ENCODE data around the gene COL4A1. TPM values are rescaled to one million over a fixed set of nuclear protein-coding genes. Genes with fewer than 3 reads are reported as not detected.
"Not testable (repeated sequence)": the region's sequence is repeated elsewhere in the genome, so short reads cannot be mapped to it uniquely, and the experiment has no call there.

Gene COL4A1
- total RNA-seq, 1 donor from 2014 or later, result not detected

DNA sequence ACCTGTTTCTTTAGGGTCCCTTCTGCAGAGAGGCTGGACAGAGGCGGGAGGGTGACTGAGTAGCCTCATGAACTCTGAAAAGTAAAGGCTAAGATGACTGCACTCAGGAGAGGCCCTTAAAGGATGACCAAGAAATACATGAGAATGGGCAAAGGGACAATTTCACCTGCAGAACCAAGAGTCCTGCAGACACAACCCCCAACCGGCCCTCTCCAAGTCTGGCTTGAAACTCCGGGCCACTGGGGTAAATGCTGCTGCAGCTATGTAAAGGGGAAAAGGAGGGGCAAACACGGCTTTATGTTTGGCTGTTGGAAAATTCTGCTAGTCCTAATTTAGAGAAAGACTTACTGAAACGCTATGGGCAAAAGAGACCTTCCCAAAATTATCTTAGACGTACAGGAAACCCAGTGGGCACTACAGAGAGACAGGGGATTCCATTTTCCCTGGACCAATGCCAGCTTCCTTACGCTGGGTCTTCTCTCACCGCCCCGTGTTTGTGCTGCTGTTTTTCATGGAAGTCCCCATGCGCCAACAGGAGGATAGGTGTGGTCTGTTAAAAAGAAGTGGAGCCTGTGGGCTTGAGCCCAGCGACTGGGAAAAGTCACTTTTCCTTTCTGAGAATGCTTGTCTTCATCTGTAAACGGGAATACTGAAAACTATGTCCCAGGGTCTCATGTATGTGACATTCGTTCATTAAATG, 10.7 kb upstream of the COL4A1 start:
- H3K4me1 Mint-ChIP-seq (ENCODE audit: low read depth), result peaks cover 17% of the 10 kb centered on the region
- H3K27me3 Mint-ChIP-seq (ENCODE audit: insufficient read depth), result peaks cover 40% of the 10 kb centered on the region
- H3K36me3 Mint-ChIP-seq (ENCODE audit: low read depth), result no peaks in the 10 kb centered on the region
- H3K27ac Mint-ChIP-seq, result no peak overlapping the region
- DNase-seq (ENCODE audit: low spot score), result no peak
- H3K9me3 Mint-ChIP-seq, result peaks cover 4% of the 10 kb centered on the region
- H3K4me3 Mint-ChIP-seq, result no peak overlapping the region
- intact Hi-C loops (cut with micrococcal nuclease), result no loop called here

- peaks cover 17% of the 10 kb centered on the region for H3K4me1 Mint-ChIP-seq (ENCODE audit: low read depth)
- intact Hi-C loops (cut with micrococcal nuclease), result no loop called here
- no peak overlapping the region for H3K4me3 Mint-ChIP-seq
- peaks cover 40% of the 10 kb centered on the region for H3K27me3 Mint-ChIP-seq (ENCODE audit: insufficient read depth)
- DNase-seq (ENCODE audit: low spot score), result no peak
- H3K36me3 Mint-ChIP-seq (ENCODE audit: low read depth), result no peaks in the 10 kb centered on the region
- H3K9me3 Mint-ChIP-seq, result peaks cover 4% of the 10 kb centered on the region
- no peak overlapping the region for H3K27ac Mint-ChIP-seq
Measured at GRCh38 chr13:110317093-110317492, 10.1 kb upstream of the COL4A1 start.

- H3K4me3 Mint-ChIP-seq, result no peak overlapping the region
- peaks cover 4% of the 10 kb centered on the region for H3K9me3 Mint-ChIP-seq
- H3K36me3 Mint-ChIP-seq (ENCODE audit: low read depth), result no peaks in the 10 kb centered on the region
- H3K4me1 Mint-ChIP-seq (ENCODE audit: low read depth), result peaks cover 17% of the 10 kb centered on the region
- intact Hi-C loops (cut with micrococcal nuclease), result no loop called here
- peaks cover 39% of the 10 kb centered on the region for H3K27me3 Mint-ChIP-seq (ENCODE audit: insufficient read depth)
- H3K27ac Mint-ChIP-seq, result no peak overlapping the region
- no peak for DNase-seq (ENCODE audit: low spot score)
Measured at GRCh38 chr13:110316196-110316595, 9.2 kb upstream of the COL4A1 start.

- Mint-ChIP-seq H3K27me3 (ENCODE audit: insufficient read depth) (peaks cover 52% of the 10 kb centered on the region), H3K9me3 (peaks cover 2% of the 10 kb centered on the region), H3K36me3 (ENCODE audit: low read depth) (no peaks in the 10 kb centered on the region), H3K27ac (no peak overlapping the region), H3K4me1 (ENCODE audit: low read depth) (peaks cover 8% of the 10 kb centered on the region), H3K4me3 (no peak overlapping the region)
- DNase-seq (ENCODE audit: low spot score), result no peak
- intact Hi-C loops (cut with micrococcal nuclease), result no loop called here
Measured at GRCh38 chr13:110314516-110315245, 7.7 kb upstream of the COL4A1 start.

DNA sequence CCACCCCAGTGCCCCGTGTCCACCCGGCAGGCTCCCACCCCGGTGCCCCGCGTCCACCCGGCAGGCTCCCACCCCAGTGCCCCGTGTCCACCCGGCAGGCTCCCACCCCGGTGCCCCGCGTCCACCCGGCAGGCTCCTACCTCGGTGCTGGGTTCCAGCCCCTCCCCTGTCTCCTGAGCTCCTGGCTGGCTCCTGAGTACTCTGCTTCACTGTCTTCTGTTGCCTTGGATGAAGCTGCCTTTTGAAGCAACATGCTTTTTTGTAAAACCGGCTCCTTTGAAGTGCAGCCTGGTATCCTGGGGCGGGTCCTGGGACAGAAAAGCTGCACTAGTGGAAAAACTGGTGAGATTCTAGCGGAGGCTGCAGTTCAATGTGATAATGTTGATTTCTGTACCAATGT, 6.8 kb upstream of the COL4A1 start:
- DNase-seq (ENCODE audit: low spot score); H3K36me3 Mint-ChIP-seq (ENCODE audit: low read depth); H3K4me1 Mint-ChIP-seq (ENCODE audit: low read depth); H3K4me3 Mint-ChIP-seq; intact Hi-C loops (cut with micrococcal nuclease); H3K27ac Mint-ChIP-seq; H3K9me3 Mint-ChIP-seq: not testable (repeated sequence)
- H3K27me3 Mint-ChIP-seq (ENCODE audit: insufficient read depth), result peaks cover 59% of the 10 kb centered on the region

GRCh38 chr13:110313261-110313660, 6.3 kb upstream of the COL4A1 start:
- peaks cover 64% of the 10 kb centered on the region for H3K27me3 Mint-ChIP-seq (ENCODE audit: insufficient read depth)
- H3K4me3 Mint-ChIP-seq; H3K27ac Mint-ChIP-seq; H3K4me1 Mint-ChIP-seq (ENCODE audit: low read depth); H3K9me3 Mint-ChIP-seq; H3K36me3 Mint-ChIP-seq (ENCODE audit: low read depth); DNase-seq (ENCODE audit: low spot score); intact Hi-C loops (cut with micrococcal nuclease): not testable (repeated sequence)

- peaks cover 8% of the 10 kb centered on the region for H3K4me1 Mint-ChIP-seq (ENCODE audit: low read depth)
- H3K27me3 Mint-ChIP-seq (ENCODE audit: insufficient read depth), result peaks cover 64% of the 10 kb centered on the region
- H3K36me3 Mint-ChIP-seq (ENCODE audit: low read depth), result no peaks in the 10 kb centered on the region
- H3K9me3 Mint-ChIP-seq, result no peaks in the 10 kb centered on the region
- intact Hi-C loops (cut with micrococcal nuclease), result no loop called here
- no peak overlapping the region for H3K27ac Mint-ChIP-seq
- no peak for DNase-seq (ENCODE audit: low spot score)
- H3K4me3 Mint-ChIP-seq, result no peak overlapping the region
Measured at GRCh38 chr13:110312339-110313031, 5.5 kb upstream of the COL4A1 start.

- Mint-ChIP-seq H3K9me3 (no peaks in the 10 kb centered on the region), H3K4me3 (no peak overlapping the region), H3K36me3 (ENCODE audit: low read depth) (no peaks in the 10 kb centered on the region), H3K4me1 (ENCODE audit: low read depth) (peaks cover 8% of the 10 kb centered on the region), H3K27ac (no peak overlapping the region), H3K27me3 (ENCODE audit: insufficient read depth) (peaks cover 64% of the 10 kb centered on the region)
- DNase-seq (ENCODE audit: low spot score), result no peak
- intact Hi-C loops (cut with micrococcal nuclease), result no loop called here
Measured at GRCh38 chr13:110311443-110312338, 4.7 kb upstream of the COL4A1 start.

GRCh38 chr13:110310541-110311442, 3.8 kb upstream of the COL4A1 start:
- no peak overlapping the region for H3K27ac Mint-ChIP-seq
- peaks cover 11% of the 10 kb centered on the region for H3K4me1 Mint-ChIP-seq (ENCODE audit: low read depth)
- H3K9me3 Mint-ChIP-seq, result no peaks in the 10 kb centered on the region
- no peak for DNase-seq (ENCODE audit: low spot score)
- H3K36me3 Mint-ChIP-seq (ENCODE audit: low read depth), result no peaks in the 10 kb centered on the region
- peaks cover 63% of the 10 kb centered on the region for H3K27me3 Mint-ChIP-seq (ENCODE audit: insufficient read depth)
- no peak overlapping the region for H3K4me3 Mint-ChIP-seq
- intact Hi-C loops (cut with micrococcal nuclease), result no loop called here

- Mint-ChIP-seq H3K9me3 (no peaks in the 10 kb centered on the region), H3K27ac (no peak overlapping the region), H3K27me3 (ENCODE audit: insufficient read depth) (peaks cover 65% of the 10 kb centered on the region)
Measured at GRCh38 chr13:110309661-110310524, 2.9 kb upstream of the COL4A1 start.

More at GRCh38 chr13:110309661-110310524, 2.9 kb upstream of the COL4A1 start:
- H3K4me3 Mint-ChIP-seq, result no peak overlapping the region
- H3K4me1 Mint-ChIP-seq (ENCODE audit: low read depth), result peaks cover 15% of the 10 kb centered on the region
- intact Hi-C loops (cut with micrococcal nuclease), result loop anchor here (5.0 kb wide), 2 partner anchors 102 to 1752 kb away; no protein-coding TSS in a partner anchor
- no peaks in the 10 kb centered on the region for H3K36me3 Mint-ChIP-seq (ENCODE audit: low read depth)
- DNase-seq (ENCODE audit: low spot score), result no peak
